ENCODE measurements around the gene HAPLN2.

The HAPLN2 gene

GRCh38 chr1:156591432-156592157 lies 27.6 kb upstream of the HAPLN2 start, which contains the start of gene NAXE (continued):
- TF ChIP-seq ZNF184 (tag by site-specific recombination; IDR thresholded peaks at IDR 0.05) (no peak), ZNF629 (tag by site-specific recombination; IDR thresholded peaks at IDR 0.05) (peak; percentile 50; the same call in 1 of the 2 replicates), ZNF776 (tag by site-specific recombination; IDR thresholded peaks at IDR 0.05; ENCODE audit: borderline replicate concordance) (no peak), ZNF280D (tag by site-specific recombination; IDR thresholded peaks at IDR 0.05) (no peak), ZNF501 (tag by site-specific recombination; IDR thresholded peaks at IDR 0.05) (peak; percentile 77; the same call in 1 of the 2 replicates), ZNF518A (tag by site-specific recombination; conservative IDR thresholded peaks at IDR 0.05; ENCODE audit: low read depth) (no peak), PRDM4 (tag by site-specific recombination; IDR thresholded peaks at IDR 0.05) (no peak), KLF8 (tag by site-specific recombination; IDR thresholded peaks at IDR 0.05) (no peak), ZNF473 (tag by site-specific recombination; IDR thresholded peaks at IDR 0.05) (no peak), ZFP37 (tag by site-specific recombination; IDR thresholded peaks at IDR 0.05) (peak; percentile 37; the same call in 1 of the 2 replicates), ZBTB17 (tag by site-specific recombination; IDR thresholded peaks at IDR 0.05) (peak; percentile 60), ZNF623 (tag by site-specific recombination; IDR thresholded peaks at IDR 0.05) (no peak), ZNF768 (tag by site-specific recombination; IDR thresholded peaks at IDR 0.05) (no peak), ZBTB49 (tag by site-specific recombination; IDR thresholded peaks at IDR 0.05; ENCODE audit: low read depth) (no peak), ZNF2 (tag by site-specific recombination; IDR thresholded peaks at IDR 0.05) (no peak), ZNF585B (tag by site-specific recombination; IDR thresholded peaks at IDR 0.05) (no peak), ZSCAN30 (tag by site-specific recombination; IDR thresholded peaks at IDR 0.05) (peak; percentile 71; the same call in 1 of the 2 replicates), ZNF837 (tag by site-specific recombination; IDR thresholded peaks at IDR 0.05) (no peak), ZNF19 (tag by site-specific recombination; IDR thresholded peaks at IDR 0.05; ENCODE audit: low read depth) (no peak), ZNF571 (tag by site-specific recombination; IDR thresholded peaks at IDR 0.05) (no peak), ZNF433 (tag by site-specific recombination; IDR thresholded peaks at IDR 0.05; ENCODE audit: low read depth) (no peak), ZNF174 (tag by site-specific recombination; IDR thresholded peaks at IDR 0.05) (no peak), KLF16 (tag by site-specific recombination; IDR thresholded peaks at IDR 0.05) (peak; percentile 81), ZNF830 (tag by site-specific recombination; IDR thresholded peaks at IDR 0.05; ENCODE audit: low read depth) (no peak), ZNF48 (tag by site-specific recombination; IDR thresholded peaks at IDR 0.05) (no peak), ZBTB21 (tag by site-specific recombination; IDR thresholded peaks at IDR 0.05) (no peak), ZNF221 (tag by site-specific recombination; IDR thresholded peaks at IDR 0.05; ENCODE audit: borderline replicate concordance) (no peak), ZNF626 (tag by site-specific recombination; IDR thresholded peaks at IDR 0.05) (no peak)
